IMR-90 (cell line): Measurements from ENCODE around the gene DDX39A. TPM values are rescaled to one million over a fixed set of nuclear protein-coding genes. Genes with fewer than 3 reads are reported as not detected.

Source experiments
- CHD1 ChIP-seq: IDR thresholded peaks from 2 replicates; pipeline ENCODE4 v1.6.1; 2012; ENCODE audit warnings: low read depth, low read length, improper control_type of control experiment
- CTCF ChIP-seq: conservative IDR thresholded peaks from 2 replicates; pipeline ENCODE4 v1.5.1; 2012; ENCODE audit warnings: mild to moderate bottlenecking, low read depth, low read length, improper control_type of control experiment
- FOS ChIP-seq: fragments of 150-350 bp; IDR thresholded peaks from 2 replicates; pipeline ENCODE4 v1.6.1; 2016; ENCODE audit warnings: low read depth, low read length
- NFE2L2 ChIP-seq: fragments of 150-350 bp; IDR thresholded peaks from 2 replicates; pipeline ENCODE4 v1.6.1; 2016; ENCODE audit warnings: low read depth, mild to moderate bottlenecking, low read length
- RCOR1 ChIP-seq: IDR thresholded peaks from 2 replicates; pipeline ENCODE4 v1.6.1; 2012; ENCODE audit warnings: mild to moderate bottlenecking, low read length, improper control_type of control experiment; ENCODE audit not compliant: insufficient replicate concordance
- polyA plus RNA-seq, 3 experiments: library from polyadenylated mRNA; depleted of rRNA; stranded (reverse); fragments of >200 nt; gene quantifications; 2 replicates each; pipeline ENCODE4 v1.2.3, GENCODE V29; 2012; ENCODE audit warnings: low replicate concordance in 1 of 3
- total RNA-seq: library from RNA; depleted of rRNA; stranded (reverse); fragments of >200 nt; gene quantifications from 2 replicates; pipeline ENCODE4 v1.2.3, GENCODE V29; 2012

The DDX39A gene
- total and polyA plus RNA-seq, 2 of the 4 experiments (the other 2 are of a cell fraction) = 82.5 to 83.0 TPM

- TF ChIP-seq CTCF (no peak), FOS (peak; percentile 87; the same call in 1 of the 2 replicates), RCOR1 (no peak), CHD1 (no peak), NFE2L2 (no peak)
Measured at GRCh38 chr19:14419106-14419813, at the start of gene DDX39A (continued).
